Measurements from ENCODE around the gene HMGXB3. TPM values are rescaled to one million over a fixed set of nuclear protein-coding genes. Genes with fewer than 3 reads are reported as not detected.

HMGXB3 gene
- total and polyA plus RNA-seq, 7 donors, result 3.6 to 28.8 (median 19.3) TPM

DNA sequence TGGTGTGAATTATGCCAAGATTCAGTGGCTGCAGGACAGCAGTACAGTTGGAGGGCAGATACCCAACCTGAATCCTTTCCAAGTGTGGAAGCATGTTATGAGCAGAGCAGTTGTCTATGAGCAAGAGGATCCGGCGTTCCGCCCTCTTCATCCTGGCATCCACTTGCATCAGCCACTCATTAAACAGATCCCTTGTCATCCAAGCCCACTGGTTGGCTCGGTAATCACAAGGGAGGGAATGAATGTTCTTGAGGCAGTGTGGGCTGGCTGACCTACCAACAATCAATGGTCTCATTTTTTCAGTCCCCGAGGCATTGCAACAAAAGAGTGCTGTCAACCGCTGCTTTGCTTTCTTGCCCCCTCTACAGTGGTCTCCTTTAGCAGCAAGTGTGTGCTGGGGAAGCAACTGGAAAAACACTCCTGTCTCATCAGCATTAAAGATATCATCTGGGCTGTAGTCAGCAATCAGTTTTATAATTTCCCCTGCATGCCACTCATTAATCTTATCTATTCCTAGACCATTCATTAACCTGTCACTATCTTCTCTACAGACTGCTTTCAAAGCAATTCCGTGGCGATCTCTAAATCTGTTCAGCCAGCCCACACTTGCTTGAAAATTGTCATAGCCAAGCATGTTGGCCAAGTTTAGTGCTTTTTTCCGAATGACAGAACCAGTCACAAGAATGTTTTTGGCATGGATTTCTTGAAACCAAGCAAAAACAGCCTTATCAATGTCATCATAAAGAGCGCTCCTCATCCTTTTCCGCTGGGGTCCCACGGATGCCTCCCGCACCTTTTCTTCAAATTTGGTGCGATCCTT, 4.9 kb upstream of the HMGXB3 start:
- DNase-seq, result no peak
- H3K27ac ChIP-seq, result no peak overlapping the region
- TF ChIP-seq CTCF (IDR thresholded peaks at IDR 0.05), result no peak
- no peak for TF ChIP-seq POLR2AphosphoS5 (IDR thresholded peaks at IDR 0.05)
- TF ChIP-seq POLR2A (IDR thresholded peaks at IDR 0.05), result no peak
- no peak for TF ChIP-seq EP300 (IDR thresholded peaks at IDR 0.05)
- no peak overlapping the region for H3K4me3 ChIP-seq
- intact Hi-C loops (cut with DNase I), result loop anchor here (10.0 kb wide), 1 partner anchor 271 kb away; no protein-coding TSS in a partner anchor
- no peaks in the 10 kb centered on the region for H3K27me3 ChIP-seq
- WGBS, 2 donors, result 92 to 93% methylated on average over 14 of the region's 14 CpGs
- peaks cover 0 to 15% (median 0%) of the 10 kb centered on the region in 4 donors for H3K36me3 ChIP-seq
- H3K4me1 ChIP-seq, result peaks cover 0 to 20% (median 10%) of the 10 kb centered on the region in 4 donors
- no peaks in the 10 kb centered on the region for H3K9me3 ChIP-seq

GRCh38 chr5:149996205-149996890, 4.2 kb upstream of the HMGXB3 start:
- WGBS, 2 donors, result 19 to 64% methylated on average over 6 of the region's 6 CpGs

DNA sequence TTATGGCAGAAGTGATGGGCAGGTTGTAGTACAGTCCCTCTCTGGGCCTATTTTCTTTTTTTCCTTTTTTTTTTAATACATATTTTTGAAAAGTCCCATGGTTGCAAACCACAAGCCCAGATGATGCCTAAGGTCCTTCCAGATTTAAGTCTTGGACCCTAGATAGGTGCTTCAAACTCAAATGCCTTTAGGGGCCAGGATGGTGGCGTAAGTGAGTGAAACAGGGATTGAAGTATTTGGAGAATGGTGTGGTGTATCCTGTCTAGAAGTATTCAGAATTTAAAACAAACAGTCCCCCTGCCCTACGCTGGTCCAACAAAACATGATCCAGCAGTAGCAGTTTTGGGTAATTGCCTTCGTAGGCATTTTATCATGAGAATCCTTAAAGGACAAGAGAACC, 2.3 kb upstream of the HMGXB3 start:
- peaks cover 0 to 15% (median 0%) of the 10 kb centered on the region in 4 donors for H3K36me3 ChIP-seq
- H3K4me1 ChIP-seq, result peaks cover 0 to 42% (median 28%) of the 10 kb centered on the region in 4 donors
- no peaks in the 10 kb centered on the region for H3K27me3 ChIP-seq
- WGBS, 2 donors, result 97 to 98% methylated on average over 3 of the region's 3 CpGs
- no peak overlapping the region for H3K4me3 ChIP-seq
- TF ChIP-seq EP300 (IDR thresholded peaks at IDR 0.05), result no peak
- TF ChIP-seq POLR2A (IDR thresholded peaks at IDR 0.05), result no peak
- TF ChIP-seq POLR2AphosphoS5 (IDR thresholded peaks at IDR 0.05), result no peak
- no peak for TF ChIP-seq CTCF (IDR thresholded peaks at IDR 0.05)
- intact Hi-C loops (cut with DNase I), result loop anchor here (10.0 kb wide), 1 partner anchor 273 kb away; no protein-coding TSS in a partner anchor
- DNase-seq, result no peak
- no peaks in the 10 kb centered on the region for H3K9me3 ChIP-seq
- H3K27ac ChIP-seq, result no peak overlapping the region

More at GRCh38 chr5:149996205-149996890, 4.2 kb upstream of the HMGXB3 start:
- TF ChIP-seq CTCF (IDR thresholded peaks at IDR 0.05) (no peak), POLR2A (IDR thresholded peaks at IDR 0.05) (no peak), POLR2AphosphoS5 (IDR thresholded peaks at IDR 0.05) (no peak), EP300 (IDR thresholded peaks at IDR 0.05) (no peak)
- intact Hi-C loops (cut with DNase I), result loop anchor here (10.0 kb wide), 1 partner anchor 272 kb away; no protein-coding TSS in a partner anchor
- no peak for DNase-seq
- no peak overlapping the region for H3K27ac ChIP-seq
- peaks cover 0 to 15% (median 0%) of the 10 kb centered on the region in 4 donors for H3K36me3 ChIP-seq
- H3K4me3 ChIP-seq, result no peak overlapping the region
- no peaks in the 10 kb centered on the region for H3K27me3 ChIP-seq
- H3K9me3 ChIP-seq, result no peaks in the 10 kb centered on the region
- peaks cover 0 to 23% (median 10%) of the 10 kb centered on the region in 4 donors for H3K4me1 ChIP-seq

DNA sequence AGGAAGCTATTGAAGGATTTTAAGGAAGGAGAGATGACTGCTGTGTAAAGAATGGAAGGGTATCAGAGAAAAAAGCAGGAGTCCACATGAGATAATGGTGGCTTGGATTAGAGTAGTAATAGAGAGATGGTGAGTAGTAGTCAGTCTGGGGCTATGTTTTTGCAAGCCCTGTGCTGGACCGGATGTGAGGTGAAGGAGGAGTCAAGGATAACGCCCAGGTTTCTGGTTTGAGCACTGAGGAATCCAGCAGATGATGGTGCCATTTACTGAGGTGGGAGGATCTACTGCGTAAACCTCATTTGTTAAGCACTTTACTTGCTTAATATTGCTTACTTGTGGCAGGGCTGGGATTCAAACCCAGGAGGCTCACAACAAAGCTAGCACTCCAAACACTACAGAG, 1.2 kb upstream of the HMGXB3 start:
- H3K4me1 ChIP-seq, result peaks cover 0 to 43% (median 28%) of the 10 kb centered on the region in 4 donors
- no peaks in the 10 kb centered on the region for H3K9me3 ChIP-seq
- H3K27ac ChIP-seq, result peak overlapping the region; percentile 92 to 97 (median 95)
- TF ChIP-seq CTCF (IDR thresholded peaks at IDR 0.05), result no peak
- TF ChIP-seq EP300 (IDR thresholded peaks at IDR 0.05), result no peak
- no peak for TF ChIP-seq POLR2AphosphoS5 (IDR thresholded peaks at IDR 0.05)
- TF ChIP-seq POLR2A (IDR thresholded peaks at IDR 0.05), result no peak
- intact Hi-C loops (cut with DNase I), result loop anchor here (10.0 kb wide), 1 partner anchor 275 kb away; no protein-coding TSS in a partner anchor
- H3K27me3 ChIP-seq, result no peaks in the 10 kb centered on the region
- H3K4me3 ChIP-seq, result peak overlapping the region in 2 of 4 donors; percentile 87 to 98
- DNase-seq, result no peak
- peaks cover 0 to 23% (median 2%) of the 10 kb centered on the region in 4 donors for H3K36me3 ChIP-seq
- WGBS, 2 donors, result 67 to 87% methylated on average over 3 of the region's 3 CpGs

All from sigmoid colon (tissue), 7 donors.